H9 (cell line): ENCODE data around the gene AP3D1. TPM values are rescaled to one million over a fixed set of nuclear protein-coding genes. Genes with fewer than 3 reads are reported as not detected.

Experiments used
- DNase-seq: peaks from one replicate; pipeline ENCODE4 v3.0.0-alpha.2; 2017
- H2AFZ ChIP-seq: one replicate; pipeline ENCODE4 v1.6.1; 2013; ENCODE audit warnings: mild to moderate bottlenecking, low read length, control low read depth, moderate library complexity
- H2AK5ac ChIP-seq: 2 replicates; pipeline ENCODE4 v1.6.1; 2013; ENCODE audit warnings: low read length, control low read depth, mixed read lengths; ENCODE audit not compliant: insufficient read length
- H2BK120ac ChIP-seq: one replicate; pipeline ENCODE4 v1.6.1; 2013; ENCODE audit warnings: low read depth, mild to moderate bottlenecking, low read length, control low read depth, inconsistent platforms; ENCODE audit not compliant: poor library complexity, severe bottlenecking
- H2BK12ac ChIP-seq: 2 replicates; pipeline ENCODE4 v1.6.1; 2013; ENCODE audit warnings: low read length, control low read depth, mixed read lengths, low read depth; ENCODE audit not compliant: insufficient read length
- H2BK15ac ChIP-seq: 2 replicates; pipeline ENCODE4 v1.6.1; 2013; ENCODE audit warnings: low read depth, low read length, control low read depth
- H2BK20ac ChIP-seq: one replicate; pipeline ENCODE4 v1.6.1; 2013; ENCODE audit warnings: low read depth, mild to moderate bottlenecking, low read length, control low read depth, inconsistent platforms; ENCODE audit not compliant: poor library complexity, severe bottlenecking
- H2BK5ac ChIP-seq: 2 replicates; pipeline ENCODE4 v1.6.1; 2013; ENCODE audit warnings: low read length, control low read depth, mixed read lengths; ENCODE audit not compliant: insufficient read length
- H3K14ac ChIP-seq: 2 replicates; pipeline ENCODE4 v1.6.1; 2013; ENCODE audit warnings: low read length, control low read depth; ENCODE audit not compliant: insufficient read depth
- H3K18ac ChIP-seq: 2 replicates; pipeline ENCODE4 v1.6.1; 2013; ENCODE audit warnings: low read depth, mild to moderate bottlenecking, mixed read lengths, low read length, control low read depth; ENCODE audit not compliant: insufficient read length
- H3K23ac ChIP-seq: 2 replicates; pipeline ENCODE4 v1.6.1; 2013; ENCODE audit warnings: low read length, control low read depth, mixed read lengths, low read depth; ENCODE audit not compliant: insufficient read length
- H3K23me2 ChIP-seq: 2 replicates; pipeline ENCODE4 v1.6.1; 2013; ENCODE audit warnings: low read depth, mild to moderate bottlenecking, mixed read lengths, low read length, control low read depth; ENCODE audit not compliant: insufficient read length, poor library complexity, severe bottlenecking
- H3K27ac ChIP-seq: 2 replicates; pipeline ENCODE4 v1.5.1; 2013; ENCODE audit warnings: low read length, control low read depth, mixed read lengths, low read depth; ENCODE audit not compliant: insufficient read length
- H3K27me3 ChIP-seq: 2 replicates; pipeline ENCODE4 v1.6.1; 2013; ENCODE audit warnings: low read length, control low read depth, inconsistent platforms; ENCODE audit not compliant: insufficient read depth
- H3K4ac ChIP-seq: 2 replicates; pipeline ENCODE4 v1.6.1; 2013; ENCODE audit warnings: low read depth, mild to moderate bottlenecking, control low read depth, inconsistent platforms, low read length, moderate library complexity
- H3K4me1 ChIP-seq: 2 replicates; pipeline ENCODE4 v1.6.1; 2013; ENCODE audit warnings: low read length, control low read depth, inconsistent platforms; ENCODE audit not compliant: insufficient read depth
- H3K4me2 ChIP-seq: 2 replicates; pipeline ENCODE4 v1.6.1; 2013; ENCODE audit warnings: low read length, control low read depth, mixed read lengths; ENCODE audit not compliant: insufficient read length, insufficient read depth
- H3K56ac ChIP-seq: 2 replicates; pipeline ENCODE4 v1.6.1; 2013; ENCODE audit warnings: low read depth, mild to moderate bottlenecking, mixed read lengths, low read length, control low read depth; ENCODE audit not compliant: insufficient read length
- H3K79me1 ChIP-seq: 2 replicates; pipeline ENCODE4 v1.6.1; 2013; ENCODE audit warnings: low read depth, mild to moderate bottlenecking, moderate library complexity, low read length, control low read depth, inconsistent platforms; ENCODE audit not compliant: insufficient read depth, poor library complexity, severe bottlenecking
- H3K79me2 ChIP-seq: 2 replicates; pipeline ENCODE4 v1.6.1; 2013; ENCODE audit warnings: low read length, control low read depth, inconsistent platforms; ENCODE audit not compliant: insufficient read depth
- H3K9ac ChIP-seq: 2 replicates; pipeline ENCODE4 v1.6.1; 2013; ENCODE audit warnings: low read length, control low read depth, mixed read lengths; ENCODE audit not compliant: insufficient read length; ENCODE audit errors: extremely low read depth
- H3K9me3 ChIP-seq: one replicate; pipeline ENCODE4 v1.6.1; 2013; ENCODE audit warnings: low read depth, low read length, inconsistent platforms; ENCODE audit not compliant: control insufficient read depth
- H3T11ph ChIP-seq: one replicate; pipeline ENCODE4 v1.6.1; 2013; ENCODE audit warnings: mild to moderate bottlenecking, low read length, control low read depth, inconsistent platforms
- H4K20me1 ChIP-seq: one replicate; pipeline ENCODE4 v1.6.1; 2013; ENCODE audit not compliant: control insufficient read depth, insufficient read length, insufficient read depth
- H4K5ac ChIP-seq: 2 replicates; pipeline ENCODE4 v1.6.1; 2013; ENCODE audit warnings: low read depth, mild to moderate bottlenecking, mixed read lengths, low read length, control low read depth; ENCODE audit not compliant: insufficient read length
- H4K8ac ChIP-seq: replicated peaks from 2 replicates; pipeline ENCODE4 v1.6.1; 2013; ENCODE audit warnings: low read length, control low read depth, mixed read lengths, low read depth; ENCODE audit not compliant: insufficient read length
- H4K91ac ChIP-seq: 2 replicates; pipeline ENCODE4 v1.6.1; 2013; ENCODE audit warnings: low read depth, mild to moderate bottlenecking, moderate library complexity, mixed read lengths, low read length, control low read depth; ENCODE audit not compliant: insufficient read length
- H3K27ac Mint-ChIP-seq, 3 experiments: 2 replicates in 2 of 3; 3 replicates in 1 of 3; pipeline ENCODE4 v1.8.0; 2020 to 2021; ENCODE audit warnings: mixed read lengths in 3 of 3, mild to moderate bottlenecking in 1 of 3, moderate library complexity in 1 of 3
- H3K27me3 Mint-ChIP-seq: 2 replicates; pipeline ENCODE4 v1.8.0; 2021; ENCODE audit warnings: low read depth, mild to moderate bottlenecking, moderate library complexity, mixed read lengths
- H3K36me3 Mint-ChIP-seq, 3 experiments: 2 replicates in 2 of 3; 3 replicates in 1 of 3; pipeline ENCODE4 v1.8.0; 2020 to 2021; ENCODE audit warnings: low read depth in 3 of 3, mixed read lengths in 3 of 3; ENCODE audit not compliant: insufficient read depth in 1 of 3
- H3K4me1 Mint-ChIP-seq, 2 experiments: 2 replicates each; pipeline ENCODE4 v1.8.0; 2020; ENCODE audit warnings: mixed read lengths in 2 of 2
- H3K4me3 Mint-ChIP-seq, 2 experiments: 2 replicates in 1 of 2; 3 replicates in 1 of 2; pipeline ENCODE4 v1.8.0; 2020 to 2021; ENCODE audit warnings: mild to moderate bottlenecking in 2 of 2, mixed read lengths in 2 of 2, moderate library complexity in 1 of 2
- H3K9me3 Mint-ChIP-seq, 2 experiments: 2 replicates in 1 of 2; 3 replicates in 1 of 2; pipeline ENCODE4 v1.8.0; 2020; ENCODE audit warnings: mild to moderate bottlenecking in 2 of 2, mixed read lengths in 2 of 2, moderate library complexity in 1 of 2
- CTCF ChIP-seq: fragments of 200-600 bp; sonication (generic); conservative IDR thresholded peaks from 3 replicates; pipeline ENCODE4 v1.8.0; 2021; ENCODE audit warnings: antibody characterized with exemption, mild to moderate bottlenecking
- WGBS: extraction: QIAGEN DNeasy Blood & Tissue Kit; methylation state at CpG from one replicate; pipeline ENCODE4 v1.1.7; 2013; ENCODE audit warnings: missing lambda C conversion rate, low lambda C conversion rate, mixed read lengths; ENCODE audit not compliant: insufficient read length; ENCODE audit errors: extremely low coverage; 5-methylcytosine and 5-hydroxymethylcytosine counted together
- total RNA-seq: library from RNA; stranded (reverse); gene quantifications from 2 replicates; pipeline ENCODE4 v1.2.1, GENCODE V29; 2021

AP3D1 gene
- total RNA-seq, 1 experiment from 2014 or later: 142 TPM

GRCh38 chr19:2199215-2199614 is 47.8 kb upstream of the AP3D1 start:
- Mint-ChIP-seq H3K27ac (peak overlapping the region; percentile 71 to 90 (median 89); a peak in 6 of 7 replicates), H3K4me1 (peaks cover 3 to 6% of the 10 kb centered on the region in 2 experiments; a peak in 3 of 4 replicates), H3K36me3 (peaks cover 14 to 33% (median 33%) of the 10 kb centered on the region in 3 experiments), H3K27me3 (no peaks in the 10 kb centered on the region; the same call in 1 of the 2 replicates), H3K4me3 (peak overlapping the region in 1 of 2 experiments; percentile 20; a peak in 1 of 5 replicates), H3K9me3 (peaks cover 0 to 8% of the 10 kb centered on the region in 2 experiments; a peak in 1 of 5 replicates)
- no peak overlapping the region for H3T11ph ChIP-seq
- no peak overlapping the region for H3K9ac ChIP-seq
- H3K79me2 ChIP-seq: peaks cover 2% of the 10 kb centered on the region; the same call in 1 of the 2 replicates
- H2BK120ac ChIP-seq: no peak overlapping the region
- H3K56ac ChIP-seq: no peak overlapping the region
- H3K14ac ChIP-seq: no peak overlapping the region; the same call in 1 of the 2 replicates
- no peak overlapping the region for H3K23ac ChIP-seq
- H2BK20ac ChIP-seq: no peak overlapping the region
- WGBS: no CpG with 5 or more reads among the region's 18 CpGs
- no peak overlapping the region for H2BK15ac ChIP-seq
- H2BK12ac ChIP-seq: no peak overlapping the region
- H3K4me1 ChIP-seq: no peaks in the 10 kb centered on the region
- H2AK5ac ChIP-seq: no peak overlapping the region
- no peaks in the 10 kb centered on the region for H3K9me3 ChIP-seq
- H3K23me2 ChIP-seq: no peaks in the 10 kb centered on the region
- H3K18ac ChIP-seq: no peak overlapping the region
- H2BK5ac ChIP-seq: no peak overlapping the region
- peak; percentile 80 for DNase-seq
- H2AFZ ChIP-seq: no peak overlapping the region
- no peaks in the 10 kb centered on the region for H3K27me3 ChIP-seq
- H4K91ac ChIP-seq: no peak overlapping the region
- peak; percentile 75 for TF ChIP-seq CTCF
- H4K8ac ChIP-seq: no peak overlapping the region
- H3K79me1 ChIP-seq: no peaks in the 10 kb centered on the region
- no peak overlapping the region for H3K4ac ChIP-seq
- no peak overlapping the region for H4K5ac ChIP-seq
- no peak overlapping the region for H3K4me2 ChIP-seq
- peaks cover 5% of the 10 kb centered on the region for H4K20me1 ChIP-seq
- no peak overlapping the region for H3K27ac ChIP-seq
